SK-N-MC (cell line): ENCODE results near the gene METTL15.

Experiments used
- EZH2 ChIP-seq: fragments of 200-600 bp; sonication (generic); IDR thresholded peaks from one replicate; pipeline ENCODE4 v1.6.1; 2017; ENCODE audit warnings: antibody characterized with exemption
- FOXP2 ChIP-seq: optimal IDR thresholded peaks from 2 replicates; pipeline ENCODE3; 2011; ENCODE audit warnings: mild to moderate bottlenecking, moderate library complexity; ENCODE audit not compliant: insufficient read depth; ENCODE audit errors: extremely low read length, control extremely low read depth
- POLR2AphosphoS5 ChIP-seq: IDR thresholded peaks from 2 replicates; pipeline ENCODE4 v1.6.1; 2012; ENCODE audit warnings: mild to moderate bottlenecking, low read depth, low read length, borderline replicate concordance

GRCh38 chr11:28231475-28231874 is 123.3 kb downstream of the METTL15 start:
- no peak for TF ChIP-seq POLR2AphosphoS5
- no peak for TF ChIP-seq EZH2
- TF ChIP-seq FOXP2, result no peak
